ENCODE results near the gene LAMA3.

The LAMA3 gene

DNA sequence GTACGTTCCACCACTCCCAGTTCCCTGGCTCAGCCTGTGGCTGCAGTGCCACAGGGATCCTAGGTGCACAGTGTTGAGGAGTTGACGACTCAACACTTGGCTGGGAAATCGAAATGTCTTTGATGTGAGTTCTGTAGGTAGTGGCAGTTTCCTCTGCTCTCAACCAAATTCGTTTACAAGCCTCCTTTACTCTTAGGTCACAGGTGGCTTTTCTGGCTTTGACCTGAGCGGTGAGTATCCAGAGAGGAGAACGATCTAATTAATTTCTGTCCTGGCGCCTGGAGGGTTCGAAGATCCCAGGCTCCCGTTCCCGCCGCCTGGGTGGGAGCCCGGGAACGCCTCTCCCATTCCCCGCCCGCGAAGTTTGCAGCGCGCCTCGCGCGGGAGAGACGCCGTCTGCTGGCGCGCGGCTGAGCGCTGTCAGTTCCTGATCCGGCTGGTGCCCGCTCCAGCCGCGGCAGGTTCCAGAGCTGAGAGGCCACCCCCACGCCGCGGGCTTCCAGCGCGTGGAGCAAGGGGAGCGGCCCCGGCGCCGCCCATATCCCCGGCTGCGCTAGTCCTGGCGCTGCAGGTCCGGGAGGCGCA is at the start of gene LAMA3:
Gene LAMA3 (plus strand): TSS at position 423 of the 585 bp plus-strand sequence. CDS start 231 bp downstream, outside the sequence.
- no peak for FAIRE-seq
- DNase-seq (ENCODE audit: insufficient read length, low spot score), result no peak

DNA sequence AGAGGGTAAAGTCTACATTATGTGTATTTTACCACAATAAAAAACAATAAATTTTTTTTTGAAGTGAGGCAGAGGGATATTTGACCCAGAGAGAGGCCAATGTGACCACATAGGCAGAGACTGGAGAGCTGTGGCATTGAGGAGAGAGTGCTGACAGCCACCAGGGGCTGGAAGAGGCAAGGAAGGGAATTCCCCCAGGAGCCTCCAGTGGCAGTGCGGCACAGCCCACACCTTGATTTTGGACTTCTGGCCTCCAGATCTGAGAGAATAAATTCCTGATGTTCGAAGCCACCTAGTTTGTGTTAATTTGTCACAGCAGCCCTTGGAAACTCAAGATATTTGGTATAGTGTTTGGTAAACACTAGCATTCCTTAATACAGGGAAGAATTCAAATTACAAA is 49.2 kb upstream of the LAMA3 start:
- FAIRE-seq, result no peak
- DNase-seq (ENCODE audit: insufficient read length, low spot score), result no peak

GRCh38 chr18:23641143-23641720 is 48.0 kb upstream of the LAMA3 start:
- DNase-seq (ENCODE audit: insufficient read length, low spot score) (no peak), FAIRE-seq (no peak)

GRCh38 chr18:23641937-23642666 is 47.2 kb upstream of the LAMA3 start:
- DNase-seq (ENCODE audit: insufficient read length, low spot score) (no peak), FAIRE-seq (no peak)

- FAIRE-seq (no peak), DNase-seq (ENCODE audit: insufficient read length, low spot score) (no peak)
These were observed 45.3 kb upstream of the LAMA3 start for GRCh38 chr18:23643815-23644490.

DNA sequence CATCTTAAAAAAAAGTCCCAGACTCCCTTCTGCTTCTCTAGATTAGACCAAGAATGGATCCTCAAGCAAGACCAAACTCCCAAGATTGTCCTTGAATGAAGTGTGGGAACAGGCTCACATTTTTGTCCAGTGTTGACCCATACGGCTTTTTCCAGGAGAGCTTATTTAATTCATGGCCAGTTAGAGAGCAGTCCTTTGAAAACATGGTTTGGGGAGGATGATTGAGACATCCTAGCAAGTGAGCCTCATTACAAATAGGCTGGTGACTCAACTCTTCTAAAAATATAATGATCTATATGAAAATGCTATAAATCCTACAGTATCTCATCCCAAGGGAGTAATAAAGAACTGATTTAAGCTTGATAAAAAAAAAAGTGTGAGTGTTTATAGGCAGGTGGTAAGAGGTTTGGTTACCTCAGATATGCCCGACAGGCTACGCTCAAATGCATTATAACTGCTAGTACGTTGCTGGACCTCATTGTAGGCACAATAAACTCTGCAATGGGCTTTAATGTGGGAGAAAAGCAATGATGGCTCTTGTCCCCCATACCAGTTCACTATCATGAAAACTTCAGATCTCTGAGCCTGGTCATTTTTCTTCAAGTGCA is 43.6 kb upstream of the LAMA3 start:
- no peak for FAIRE-seq
- no peak for DNase-seq (ENCODE audit: insufficient read length, low spot score)

DNA sequence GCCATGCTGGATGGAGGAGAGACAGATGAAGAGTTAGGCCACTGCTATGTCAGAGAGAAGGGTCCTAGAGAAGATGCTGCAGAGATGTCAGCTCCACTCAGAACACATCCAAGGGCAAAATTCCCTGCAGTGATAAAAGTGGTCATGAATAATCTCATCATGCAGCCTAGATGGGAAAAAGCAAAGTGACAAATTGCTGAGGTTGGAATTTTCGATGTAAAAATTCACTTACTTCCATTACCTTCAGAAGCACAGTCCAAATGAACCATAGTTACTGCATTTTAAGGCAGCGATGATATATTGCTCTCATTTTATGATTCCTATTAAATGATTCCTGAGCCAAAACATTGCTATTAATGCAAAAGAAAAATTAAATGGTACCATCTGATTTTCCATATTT is 43.0 kb upstream of the LAMA3 start:
- DNase-seq (ENCODE audit: insufficient read length, low spot score) (no peak), FAIRE-seq (no peak)

- FAIRE-seq (no peak), DNase-seq (ENCODE audit: insufficient read length, low spot score) (no peak)
These were observed 40.8 kb upstream of the LAMA3 start for GRCh38 chr18:23648456-23648855.

GRCh38 chr18:23648940-23649607 is 40.2 kb upstream of the LAMA3 start:
- FAIRE-seq, result no peak
- no peak for DNase-seq (ENCODE audit: insufficient read length, low spot score)

GRCh38 chr18:23650968-23651927 is 38.0 kb upstream of the LAMA3 start:
- no peak for DNase-seq (ENCODE audit: insufficient read length, low spot score)
- FAIRE-seq, result no peak

- FAIRE-seq (no peak), DNase-seq (ENCODE audit: insufficient read length, low spot score) (no peak)
These were observed 37.0 kb upstream of the LAMA3 start for GRCh38 chr18:23652232-23652631.

DNA sequence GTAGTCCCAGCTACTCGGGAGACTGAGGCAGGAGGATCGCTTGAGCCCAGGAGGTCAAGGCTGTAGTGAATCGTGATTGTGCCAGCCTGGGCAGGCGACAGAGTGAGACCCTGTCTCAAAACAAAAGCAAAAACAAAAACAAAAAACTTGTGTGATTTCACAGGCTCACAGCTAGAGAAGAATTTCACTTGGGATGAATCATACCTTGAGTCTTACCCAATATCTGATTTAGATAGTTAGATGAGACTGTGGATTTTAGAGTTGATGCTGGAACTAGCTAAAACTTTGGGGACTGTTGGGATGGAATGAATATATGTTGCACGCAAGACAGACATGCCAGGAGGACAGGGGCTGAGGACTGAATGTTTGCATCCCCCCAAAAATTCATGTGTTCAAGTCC is 31.0 kb upstream of the LAMA3 start:
- FAIRE-seq (no peak), DNase-seq (ENCODE audit: insufficient read length, low spot score) (no peak)

DNA sequence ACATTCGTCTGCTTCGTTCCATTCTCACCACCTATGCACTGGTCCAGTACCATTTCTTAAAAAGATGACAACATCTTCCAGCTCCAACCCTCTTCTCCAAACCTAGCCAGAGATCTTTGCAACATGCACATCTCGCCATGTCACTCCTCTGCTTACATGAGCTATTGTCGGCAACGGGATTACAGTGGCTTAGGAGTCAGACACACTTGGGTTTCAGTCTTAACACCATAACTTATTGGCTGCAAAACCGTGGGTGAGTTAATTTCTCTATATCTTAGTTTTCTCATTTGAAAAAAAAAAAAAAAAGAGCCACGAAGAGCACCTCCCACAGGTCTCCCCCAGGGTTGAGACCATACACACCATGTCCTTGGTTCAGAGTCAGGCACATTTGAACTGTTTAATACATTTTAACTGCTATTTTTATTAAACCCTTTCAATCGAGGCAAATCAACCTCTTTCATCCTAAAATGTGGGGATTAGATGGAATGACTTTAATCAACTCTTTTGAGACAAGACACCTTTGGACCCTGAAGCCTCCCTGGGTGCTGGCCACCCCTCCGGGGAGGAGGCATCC is 27.4 kb upstream of the LAMA3 start:
- no peak for DNase-seq (ENCODE audit: insufficient read length, low spot score)
- FAIRE-seq, result no peak

- DNase-seq (ENCODE audit: insufficient read length, low spot score) (peak; percentile 56), FAIRE-seq (no peak)
These were observed 26.7 kb upstream of the LAMA3 start, which contains the start of gene ANKRD29 for GRCh38 chr18:23662309-23663263. Gene ANKRD29 (minus strand): TSS chr18:23662911. CDS start chr18:23662730, 181 bp downstream.

DNA sequence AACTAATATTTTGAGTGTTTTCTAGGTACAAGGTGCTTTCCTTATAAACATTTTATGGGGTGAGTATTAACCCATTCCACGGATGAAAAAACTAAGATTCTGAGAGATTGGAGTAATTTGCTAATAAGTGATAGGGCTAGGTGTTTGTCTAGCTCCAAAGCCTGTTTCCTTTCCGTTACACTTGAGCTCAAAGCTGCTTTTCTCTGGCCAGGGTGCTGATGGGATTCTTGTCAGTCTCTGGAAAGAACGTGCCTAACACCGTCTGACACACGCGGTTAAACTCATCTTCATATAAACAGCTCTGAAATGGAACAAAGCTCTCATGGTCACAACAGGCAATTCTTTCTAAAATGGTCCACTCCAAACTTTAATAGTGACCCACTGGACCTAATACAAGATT is 24.6 kb upstream of the LAMA3 start:
- no peak for FAIRE-seq
- no peak for DNase-seq (ENCODE audit: insufficient read length, low spot score)

DNA sequence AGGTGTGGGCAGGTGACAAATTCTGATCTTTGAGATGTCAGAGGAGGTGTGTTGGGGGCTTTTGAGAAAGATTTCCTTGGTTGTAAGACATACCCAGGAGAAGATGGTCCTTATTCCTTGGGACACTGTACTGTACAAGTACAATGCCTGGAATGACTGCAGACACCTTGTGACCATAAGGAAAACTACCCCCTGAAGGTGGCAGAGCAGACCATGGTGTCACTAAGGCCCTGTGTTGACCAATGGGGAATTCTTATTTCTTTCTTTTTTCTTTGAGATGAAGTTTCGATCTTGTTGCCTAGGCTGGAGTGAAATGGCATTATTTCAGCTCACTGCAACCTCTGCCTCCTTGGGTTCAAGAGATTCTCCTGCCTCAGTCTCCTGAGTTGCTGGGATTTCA is 22.1 kb upstream of the LAMA3 start:
- no peak for DNase-seq (ENCODE audit: insufficient read length, low spot score)
- no peak for FAIRE-seq

DNA sequence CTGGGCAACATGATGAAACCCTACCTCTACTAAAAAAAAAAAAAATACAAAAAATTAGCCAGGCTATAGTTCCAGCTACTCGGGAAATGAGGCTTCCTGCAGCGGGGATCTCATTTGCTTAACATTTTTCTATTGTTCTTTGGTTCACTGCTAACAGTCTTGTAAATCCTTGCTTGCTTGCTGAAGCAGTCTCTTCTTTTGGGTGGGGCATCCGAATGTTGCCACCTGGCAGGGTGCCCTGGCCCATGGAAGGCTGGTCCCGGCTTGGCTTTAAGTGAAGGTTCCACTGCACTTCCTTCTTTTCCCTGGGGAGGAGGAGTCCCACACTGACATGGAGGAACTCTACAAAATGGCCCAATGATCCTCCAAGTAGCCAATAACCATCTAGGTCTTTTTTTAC is 20.5 kb upstream of the LAMA3 start:
- DNase-seq (ENCODE audit: insufficient read length, low spot score) (no peak), FAIRE-seq (no peak)

DNA sequence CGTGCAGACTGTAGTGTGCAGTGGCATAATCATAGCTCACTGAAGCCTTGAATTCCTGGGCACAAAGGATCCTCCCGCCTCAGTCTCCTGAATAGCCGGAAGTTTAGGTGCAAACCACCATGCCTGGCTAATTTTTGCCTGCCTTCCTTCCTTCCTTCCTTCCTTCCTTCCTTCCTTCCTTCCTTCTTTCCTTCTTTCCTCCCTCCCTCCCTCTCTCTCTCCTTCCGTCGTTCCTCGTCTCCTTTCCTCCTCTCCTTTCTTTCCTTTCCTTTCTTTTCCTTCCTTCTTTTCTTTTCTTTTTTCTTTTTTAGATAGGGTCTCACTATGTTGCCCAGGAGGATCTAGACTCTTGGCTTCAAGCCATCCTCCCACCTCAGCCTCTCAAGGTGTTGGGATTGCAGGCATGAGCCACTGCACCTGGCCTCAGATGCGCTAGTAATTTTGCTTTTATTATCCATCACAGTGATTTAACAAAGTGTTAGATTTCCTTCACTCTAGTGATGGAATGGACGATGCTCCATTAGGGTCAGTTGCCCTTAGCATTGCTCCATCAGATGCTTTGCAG is 20.0 kb upstream of the LAMA3 start:
- FAIRE-seq, result no peak
- no peak for DNase-seq (ENCODE audit: insufficient read length, low spot score)

Measured in GM19239 (cell line).